Articular chondrocyte of knee joint (primary cell): Measurements from ENCODE around the gene DEXI. TPM values are rescaled to one million over a fixed set of nuclear protein-coding genes. Genes with fewer than 3 reads are reported as not detected.

Experiments
- total RNA-seq: library from RNA; depleted of rRNA; stranded (reverse); fragments of >200 nt; gene quantifications from 2 replicates; pipeline ENCODE4 v1.2.3, GENCODE V29; 2012

The DEXI gene
- 28.4 and 37.8 TPM in 2 replicates for total RNA-seq

GRCh38 chr16:10942352-10943063 is at the start of gene DEXI:
Gene DEXI, minus strand, starts transcription at chr16:10942468. Its CDS starts 463 bp downstream, at chr16:10942005.

GRCh38 chr16:10944249-10945064 is 2.2 kb upstream of the DEXI start, which contains the start of gene CLEC16A:
Gene CLEC16A, plus strand, starts transcription at chr16:10944564. Its CDS starts 154 bp downstream, at chr16:10944718.

Other genes with a start within 250 kb of the DEXI start
- gene TEKT5, start 247.5 kb downstream of the DEXI start, total RNA-seq: 0.13 and 0.22 TPM in 2 replicates
- gene NUBP1, start 198.6 kb downstream of the DEXI start, total RNA-seq: 22.0 and 23.3 TPM in 2 replicates
- under 0.01 and 0.11 TPM in 2 replicates for gene TVP23A, start 123.7 kb downstream of the DEXI start, total RNA-seq
- gene CIITA, start 65.3 kb downstream of the DEXI start, total RNA-seq: 1.1 and 1.6 TPM in 2 replicates
- 21.8 and 23.4 TPM in 2 replicates for gene CLEC16A, start 2.1 kb upstream of the DEXI start, total RNA-seq